ENCODE data around the gene YWHAQ.

GRCh38 chr2:9573013-9573720 is 57.6 kb downstream of the YWHAQ start:
- TF ChIP-seq CTCF (IDR thresholded peaks at IDR 0.05) (no peak), POLR2A (IDR thresholded peaks at IDR 0.05) (no peak)

Measured in testis (tissue), 2 donors.